Lower lobe of right lung (tissue), 2 donors: Measurements from ENCODE around the gene IQSEC3. TPM values are rescaled to one million over a fixed set of nuclear protein-coding genes. Genes with fewer than 3 reads are reported as not detected.
A peak's percentile ranks its signal among the peaks of the same experiment; 100 is the strongest.

Experiments used
- ATAC-seq, 2 donors: fragments of 200-7000 bp; cut with Tn5 transposase; one replicate each; pipeline ENCODE4 v1.9.1; 2020 to 2022; ENCODE audit warnings: mild to moderate bottlenecking in 2 of 2, moderate library complexity in 2 of 2
- DNase-seq: peaks from one replicate; pipeline ENCODE4 v3.0.0-alpha.2; 2020
- H3K27ac ChIP-seq: fragments of 200-600 bp; one replicate; pipeline ENCODE4 v1.8.0; 2022
- H3K27me3 ChIP-seq: fragments of 200-600 bp; one replicate; pipeline ENCODE4 v1.8.0; 2022; ENCODE audit warnings: low read depth
- H3K36me3 ChIP-seq: fragments of 200-600 bp; one replicate; pipeline ENCODE4 v1.8.0; 2022; ENCODE audit warnings: mild to moderate bottlenecking
- H3K4me1 ChIP-seq: fragments of 200-600 bp; one replicate; pipeline ENCODE4 v1.8.0; 2022
- H3K4me3 ChIP-seq: fragments of 200-600 bp; one replicate; pipeline ENCODE4 v1.8.0; 2022; ENCODE audit warnings: mild to moderate bottlenecking
- H3K9me3 ChIP-seq: fragments of 200-600 bp; one replicate; pipeline ENCODE4 v1.8.0; 2022
- intact Hi-C: fragments of 100-400 bp; cut with DNase I; formaldehyde crosslinking; loops from one replicate; pipeline ENCODE4 v1.11.0; 2022
- total RNA-seq: library from RNA; stranded (reverse); fragmentation: NEBNext Ultra II Directional; extraction: Animal tissue kit (Norgen Biotek cat#: 25700); gene quantifications from one replicate; pipeline ENCODE4 v1.2.1, GENCODE V29; 2021
- TF ChIP-seq, protein P1 (sequence below): fragments of 200-600 bp; IDR thresholded peaks from one replicate; pipeline ENCODE4 v1.8.0; 2022; ENCODE audit warnings: antibody characterized with exemption, mild to moderate bottlenecking
- donor health status: DM: no; HTN: yes; CAD: no; lungs with severe emphysema.

The IQSEC3 gene
- total RNA-seq, 1 donor from 2014 or later: 10.7 TPM

DNA sequence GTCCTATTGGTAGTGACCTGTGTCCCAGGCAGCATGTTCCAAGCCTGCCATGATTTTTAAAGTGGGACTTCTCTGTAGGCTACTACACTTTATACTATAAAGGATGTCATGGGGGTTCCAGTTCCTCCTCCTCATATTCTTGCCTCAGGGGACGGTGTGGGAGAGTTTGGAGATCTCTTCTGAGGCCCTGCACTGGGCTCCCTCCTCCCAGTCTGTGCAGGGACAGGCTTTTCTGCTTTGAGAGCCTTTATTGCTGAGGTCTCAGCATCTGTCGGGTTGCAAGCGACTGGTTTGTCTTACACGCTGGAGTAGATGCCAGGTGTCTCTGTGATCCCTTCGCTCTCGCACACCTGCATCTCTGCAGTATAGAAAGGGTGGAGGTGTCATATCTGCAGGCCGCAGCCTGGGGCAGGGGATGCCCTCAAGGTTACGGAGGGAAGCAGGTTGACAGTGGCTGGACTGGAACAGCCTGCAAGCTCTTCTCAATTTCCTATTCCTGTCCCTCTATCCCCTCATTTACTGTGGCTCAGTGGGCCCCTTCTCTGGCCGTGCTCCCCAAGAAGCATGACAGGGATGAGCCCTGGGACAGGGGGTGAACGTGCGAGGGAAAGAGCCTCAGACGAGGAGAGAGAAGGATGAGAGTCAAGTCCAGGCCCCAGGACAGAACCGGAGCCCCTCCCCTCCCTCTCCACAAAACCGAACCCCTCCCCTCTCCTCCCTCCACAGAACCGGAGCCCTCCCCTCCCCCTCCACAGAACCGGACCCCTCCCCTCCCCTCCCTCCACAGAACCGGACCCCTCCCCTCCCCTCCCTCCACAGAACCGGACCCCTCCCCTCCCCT, 96.1 kb downstream of the IQSEC3 start:
- TF ChIP-seq, protein P1, sequence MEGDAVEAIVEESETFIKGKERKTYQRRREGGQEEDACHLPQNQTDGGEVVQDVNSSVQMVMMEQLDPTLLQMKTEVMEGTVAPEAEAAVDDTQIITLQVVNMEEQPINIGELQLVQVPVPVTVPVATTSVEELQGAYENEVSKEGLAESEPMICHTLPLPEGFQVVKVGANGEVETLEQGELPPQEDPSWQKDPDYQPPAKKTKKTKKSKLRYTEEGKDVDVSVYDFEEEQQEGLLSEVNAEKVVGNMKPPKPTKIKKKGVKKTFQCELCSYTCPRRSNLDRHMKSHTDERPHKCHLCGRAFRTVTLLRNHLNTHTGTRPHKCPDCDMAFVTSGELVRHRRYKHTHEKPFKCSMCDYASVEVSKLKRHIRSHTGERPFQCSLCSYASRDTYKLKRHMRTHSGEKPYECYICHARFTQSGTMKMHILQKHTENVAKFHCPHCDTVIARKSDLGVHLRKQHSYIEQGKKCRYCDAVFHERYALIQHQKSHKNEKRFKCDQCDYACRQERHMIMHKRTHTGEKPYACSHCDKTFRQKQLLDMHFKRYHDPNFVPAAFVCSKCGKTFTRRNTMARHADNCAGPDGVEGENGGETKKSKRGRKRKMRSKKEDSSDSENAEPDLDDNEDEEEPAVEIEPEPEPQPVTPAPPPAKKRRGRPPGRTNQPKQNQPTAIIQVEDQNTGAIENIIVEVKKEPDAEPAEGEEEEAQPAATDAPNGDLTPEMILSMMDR: no peak
- intact Hi-C loops: no loop called here
- H3K27ac ChIP-seq: no peak overlapping the region
- H3K36me3 ChIP-seq: no peaks in the 10 kb centered on the region
- H3K4me3 ChIP-seq: no peak overlapping the region
- no peaks in the 10 kb centered on the region for H3K27me3 ChIP-seq
- DNase-seq: no peak
- ATAC-seq: no peak
- H3K4me1 ChIP-seq: no peaks in the 10 kb centered on the region
- H3K9me3 ChIP-seq: no peaks in the 10 kb centered on the region

- intact Hi-C loops: no loop called here
- TF ChIP-seq, protein P1: no peak
- no peak for ATAC-seq
- H3K27ac ChIP-seq: no peak overlapping the region
- no peak overlapping the region for H3K4me3 ChIP-seq
- no peak for DNase-seq
- no peaks in the 10 kb centered on the region for H3K4me1 ChIP-seq
- no peaks in the 10 kb centered on the region for H3K27me3 ChIP-seq
- no peaks in the 10 kb centered on the region for H3K9me3 ChIP-seq
- H3K36me3 ChIP-seq: no peaks in the 10 kb centered on the region
Observed at GRCh38 chr12:163406-163986, 96.9 kb downstream of the IQSEC3 start.

GRCh38 chr12:164207-164606, 97.6 kb downstream of the IQSEC3 start:
- Histone ChIP-seq H3K4me3 (no peak overlapping the region), H3K4me1 (no peaks in the 10 kb centered on the region), H3K27me3 (no peaks in the 10 kb centered on the region), H3K36me3 (no peaks in the 10 kb centered on the region), H3K9me3 (no peaks in the 10 kb centered on the region), H3K27ac (no peak overlapping the region)
- peak; percentile 52 to 74 for ATAC-seq
- TF ChIP-seq, protein P1: no peak
- no peak for DNase-seq
- intact Hi-C loops: no loop called here

DNA sequence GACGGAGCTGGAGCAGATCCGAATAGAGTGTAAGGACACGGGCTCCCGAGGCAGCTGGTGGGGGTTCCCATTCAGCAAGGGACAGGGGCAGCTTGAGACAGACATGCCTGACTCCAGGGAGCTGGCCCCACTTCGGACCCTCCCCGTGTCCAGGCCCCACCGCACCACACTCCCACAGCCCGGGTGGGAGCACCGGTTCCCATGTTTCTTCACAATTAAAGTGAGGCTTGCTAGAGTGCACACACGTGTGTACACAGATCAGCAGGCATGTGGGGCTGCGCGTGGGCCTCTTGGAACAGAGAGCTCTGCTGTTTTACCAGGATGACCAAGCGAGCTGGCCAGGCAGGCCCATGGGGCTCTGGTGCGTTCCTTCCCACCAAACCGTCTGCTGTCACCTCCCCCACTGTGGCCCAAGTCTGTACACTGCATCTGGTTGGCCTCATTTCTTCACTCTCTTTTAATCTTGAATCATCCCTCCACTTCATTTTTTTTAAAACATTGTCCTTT, 99.3 kb downstream of the IQSEC3 start:
- DNase-seq (no peak), ATAC-seq (no peak)
- Histone ChIP-seq H3K4me1 (no peaks in the 10 kb centered on the region), H3K27ac (no peak overlapping the region), H3K4me3 (no peak overlapping the region), H3K27me3 (no peaks in the 10 kb centered on the region), H3K9me3 (no peaks in the 10 kb centered on the region), H3K36me3 (no peaks in the 10 kb centered on the region)
- intact Hi-C loops: no loop called here
- TF ChIP-seq, protein P1: no peak

- H3K4me3 ChIP-seq: no peak overlapping the region
- intact Hi-C loops: no loop called here
- ATAC-seq (no peak), DNase-seq (no peak)
- no peaks in the 10 kb centered on the region for H3K27me3 ChIP-seq
- no peak overlapping the region for H3K27ac ChIP-seq
- no peaks in the 10 kb centered on the region for H3K4me1 ChIP-seq
- H3K36me3 ChIP-seq: no peaks in the 10 kb centered on the region
- TF ChIP-seq, protein P1: no peak
- no peaks in the 10 kb centered on the region for H3K9me3 ChIP-seq
Observed at GRCh38 chr12:166425-167075, 100.0 kb downstream of the IQSEC3 start.
